ENCODE data around the gene TMEM237. TPM values are rescaled to one million over a fixed set of nuclear protein-coding genes. Genes with fewer than 3 reads are reported as not detected.

The TMEM237 gene
- total RNA-seq, 4 donors from 2014 or later, result 12.4 to 19.0 (median 14.5) TPM

DNA sequence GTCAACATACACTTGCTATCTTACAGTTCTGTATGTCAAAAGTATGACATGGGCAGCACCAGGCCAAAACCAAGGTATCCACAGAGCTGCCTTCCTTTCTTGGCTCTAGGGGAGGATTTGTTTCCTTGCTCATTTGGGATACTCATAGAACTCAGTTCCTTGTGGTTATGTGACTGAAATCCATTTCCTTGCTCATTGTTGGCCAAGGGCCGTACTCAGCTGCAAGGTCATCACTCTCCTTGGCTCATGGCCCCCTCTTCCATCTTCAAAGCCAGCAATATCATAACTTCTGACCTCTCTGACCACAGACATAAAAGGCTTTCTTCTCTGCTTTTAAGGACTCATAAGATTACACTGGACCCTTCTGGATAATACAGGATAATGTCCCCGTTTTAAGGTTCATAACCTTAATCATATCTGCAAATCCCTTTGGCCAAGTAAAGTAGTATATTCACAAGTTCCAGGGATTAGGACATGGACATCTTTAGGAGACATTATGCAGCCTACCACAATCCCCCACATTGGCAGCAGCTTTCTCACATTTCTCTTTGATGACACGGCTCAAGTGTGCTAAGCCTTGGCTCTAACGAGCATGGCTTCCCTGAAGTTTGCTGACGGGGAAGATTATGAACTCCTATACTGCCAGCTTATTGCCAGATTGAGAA is 20.9 kb downstream of the TMEM237 start:
- Histone ChIP-seq H3K27ac (no peak overlapping the region), H3K4me3 (no peak overlapping the region), H3K4me1 (no peaks in the 10 kb centered on the region), H3K36me3 (peaks cover 11 to 30% of the 10 kb centered on the region in 2 donors), H3K9me3 (no peaks in the 10 kb centered on the region), H3K27me3 (no peaks in the 10 kb centered on the region)
- ATAC-seq (no peak), DNase-seq (no peak)
- TF ChIP-seq CTCF (IDR thresholded peaks at IDR 0.05 in 4 of 5, conservative IDR thresholded peaks at IDR 0.05 in 1 of 5) (no peak), POLR2A (IDR thresholded peaks at IDR 0.05) (no peak)
- in situ Hi-C loops (cut with MboI; ENCODE audit: low sequenced_read_pairs in 4 of 4), result no loop called here
- intact Hi-C loops (cut with DNase I; ENCODE audit: low total_unique reads), result no loop called here

DNA sequence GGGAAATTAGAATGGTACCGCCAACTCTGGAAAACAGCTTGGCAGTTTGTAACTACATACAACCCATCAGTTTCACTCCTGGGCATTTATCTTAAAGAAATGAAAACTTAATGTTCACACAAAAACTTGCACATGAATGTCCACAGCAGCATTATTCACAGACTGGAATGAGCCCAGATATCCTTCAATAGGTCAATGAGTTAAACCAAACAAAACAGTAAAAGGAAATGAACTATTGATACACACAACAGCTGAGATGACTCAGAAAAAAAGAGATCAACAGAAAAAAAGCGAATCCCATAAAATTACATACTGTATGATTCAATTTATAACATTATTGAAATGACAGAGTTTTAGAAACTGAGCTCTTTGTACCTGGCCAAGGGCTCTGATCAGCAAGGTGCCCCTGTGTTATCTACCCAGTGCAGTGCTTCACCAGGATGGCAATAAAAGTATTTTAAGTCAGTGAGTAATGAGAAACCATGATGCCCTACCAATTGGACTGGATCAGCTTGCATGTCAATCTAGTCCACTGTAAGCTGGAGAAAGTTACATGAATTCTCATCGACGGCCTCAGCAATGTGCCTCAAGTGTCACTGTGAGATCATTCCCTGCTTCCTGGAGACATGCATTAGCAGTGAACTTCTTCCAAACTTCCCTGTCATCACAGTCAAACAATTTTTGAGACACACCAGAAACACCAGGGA is 21.9 kb downstream of the TMEM237 start:
- DNase-seq, result no peak
- H3K27me3 ChIP-seq, result no peaks in the 10 kb centered on the region
- peak in 1 of 2 donors; percentile 39 for ATAC-seq
- no peak overlapping the region for H3K27ac ChIP-seq
- H3K4me3 ChIP-seq, result no peak overlapping the region
- intact Hi-C loops (cut with DNase I; ENCODE audit: low total_unique reads), result no loop called here
- H3K4me1 ChIP-seq, result no peaks in the 10 kb centered on the region
- H3K36me3 ChIP-seq, result peaks cover 11 to 22% of the 10 kb centered on the region in 2 donors
- in situ Hi-C loops (cut with MboI; ENCODE audit: low sequenced_read_pairs in 4 of 4), result no loop called here
- TF ChIP-seq POLR2A (IDR thresholded peaks at IDR 0.05), result no peak
- no peak for TF ChIP-seq CTCF (IDR thresholded peaks at IDR 0.05 in 4 of 5, conservative IDR thresholded peaks at IDR 0.05 in 1 of 5)
- no peaks in the 10 kb centered on the region for H3K9me3 ChIP-seq

DNA sequence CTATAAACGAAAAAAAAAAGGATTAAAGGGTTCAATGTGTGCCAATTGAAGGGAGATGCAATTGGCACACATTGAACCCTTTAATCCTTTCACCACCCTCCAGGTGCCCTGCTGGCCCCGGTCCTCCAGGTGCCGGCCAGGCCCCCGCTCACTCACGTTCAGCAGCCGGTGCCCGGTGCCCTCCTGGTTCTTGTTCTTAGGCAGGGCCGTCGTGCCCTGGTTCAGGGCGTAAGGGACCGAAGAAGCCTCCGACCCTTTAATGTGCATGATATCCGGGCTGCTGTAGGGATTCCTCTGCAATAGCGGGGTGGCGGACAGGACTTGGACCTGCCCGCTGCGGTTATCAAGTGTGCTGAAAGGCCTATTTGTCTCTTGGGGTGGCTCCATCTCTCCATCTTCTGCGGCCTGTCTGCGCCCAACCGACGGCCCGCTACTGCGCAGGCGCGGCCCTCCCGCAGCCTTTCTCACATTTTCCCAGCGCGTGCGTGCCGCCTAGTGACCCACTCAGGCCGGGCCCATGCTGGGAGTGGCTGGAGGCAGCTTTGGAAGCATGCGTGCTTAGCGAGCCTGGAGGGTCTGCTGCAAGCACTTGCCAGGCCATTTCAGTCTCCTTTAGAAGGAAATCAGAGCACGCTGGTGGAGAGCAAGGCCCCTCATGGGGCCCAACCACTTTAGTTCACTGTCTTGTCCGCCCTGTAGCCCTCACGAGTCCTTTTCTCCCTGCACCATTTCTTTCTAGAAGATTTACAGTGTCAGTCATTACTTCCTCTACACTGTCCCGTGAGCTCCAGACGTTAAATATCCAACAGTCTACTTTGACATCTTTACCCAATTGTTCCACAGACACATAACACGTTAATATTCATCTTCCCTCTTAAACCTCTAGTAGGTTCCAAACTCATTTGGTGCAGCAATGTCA is 24.3 kb downstream of the TMEM237 start:
- intact Hi-C loops (cut with DNase I; ENCODE audit: low total_unique reads) (no loop called here), in situ Hi-C loops (cut with MboI; ENCODE audit: low sequenced_read_pairs in 4 of 4) (no loop called here)
- Histone ChIP-seq H3K27ac (no peak overlapping the region), H3K36me3 (peaks cover 0 to 2% of the 10 kb centered on the region in 2 donors), H3K4me3 (peak overlapping the region in 2 of 4 donors; percentile 5 to 13), H3K4me1 (no peaks in the 10 kb centered on the region), H3K9me3 (no peaks in the 10 kb centered on the region), H3K27me3 (no peaks in the 10 kb centered on the region)
- ATAC-seq (peak in 1 of 2 donors; percentile 44), DNase-seq (peak in 1 of 2 donors; percentile 32)
- no peak for TF ChIP-seq POLR2A (IDR thresholded peaks at IDR 0.05)
- peak in 2 of 5 experiments; percentile 14 to 23 for TF ChIP-seq CTCF (IDR thresholded peaks at IDR 0.05 in 4 of 5, conservative IDR thresholded peaks at IDR 0.05 in 1 of 5)

- no peaks in the 10 kb centered on the region for H3K4me1 ChIP-seq
- H3K9me3 ChIP-seq, result no peaks in the 10 kb centered on the region
- in situ Hi-C loops (cut with MboI; ENCODE audit: low sequenced_read_pairs in 4 of 4), result no loop called here
- H3K27ac ChIP-seq, result no peak overlapping the region
- no peak overlapping the region for H3K4me3 ChIP-seq
- no peaks in the 10 kb centered on the region for H3K27me3 ChIP-seq
- no peaks in the 10 kb centered on the region for H3K36me3 ChIP-seq
- no peak for DNase-seq
- intact Hi-C loops (cut with DNase I; ENCODE audit: low total_unique reads), result no loop called here
- ATAC-seq, result no peak
- TF ChIP-seq CTCF (IDR thresholded peaks at IDR 0.05 in 4 of 5, conservative IDR thresholded peaks at IDR 0.05 in 1 of 5), result no peak
- TF ChIP-seq POLR2A (IDR thresholded peaks at IDR 0.05), result no peak
These were observed 35.3 kb downstream of the TMEM237 start for GRCh38 chr2:201608021-201608420.
